GM21723 (cell line): ENCODE measurements around the gene NUP153.

Experiments used
- ATAC-seq: cut with Tn5 transposase; IDR thresholded peaks from one replicate; pipeline ENCODE4 v1.9.1; 2021; ENCODE audit warnings: mild to moderate bottlenecking, moderate library complexity; ENCODE audit not compliant: unreplicated experiment

NUP153 gene

GRCh38 chr6:17666646-17667045, 40.1 kb downstream of the NUP153 start:
- ATAC-seq, result no peak

- no peak for ATAC-seq
Measured at GRCh38 chr6:17665132-17665531, 41.6 kb downstream of the NUP153 start.

GRCh38 chr6:17663226-17663625, 43.5 kb downstream of the NUP153 start:
- ATAC-seq, result no peak

GRCh38 chr6:17662585-17662984, 44.1 kb downstream of the NUP153 start:
- no peak for ATAC-seq

GRCh38 chr6:17656644-17657043, 50.1 kb downstream of the NUP153 start:
- no peak for ATAC-seq

GRCh38 chr6:17656092-17656491, 50.6 kb downstream of the NUP153 start:
- no peak for ATAC-seq

GRCh38 chr6:17653198-17653882, 53.4 kb downstream of the NUP153 start:
- no peak for ATAC-seq

- ATAC-seq, result no peak
Measured at GRCh38 chr6:17650656-17651309, 55.9 kb downstream of the NUP153 start.

GRCh38 chr6:17648745-17649144, 58.0 kb downstream of the NUP153 start:
- no peak for ATAC-seq

- no peak for ATAC-seq
Measured at GRCh38 chr6:17640477-17640917, 66.2 kb downstream of the NUP153 start.

GRCh38 chr6:17638212-17638715, 68.5 kb downstream of the NUP153 start:
- no peak for ATAC-seq

GRCh38 chr6:17635568-17635967, 71.2 kb downstream of the NUP153 start:
- no peak for ATAC-seq

- no peak for ATAC-seq
Measured at GRCh38 chr6:17633465-17634188, 73.1 kb downstream of the NUP153 start.

- no peak for ATAC-seq
Measured at GRCh38 chr6:17632934-17633333, 73.8 kb downstream of the NUP153 start.

GRCh38 chr6:17630511-17631073, 76.1 kb downstream of the NUP153 start:
- ATAC-seq, result no peak

GRCh38 chr6:17629824-17630510, 76.8 kb downstream of the NUP153 start:
- no peak for ATAC-seq

- ATAC-seq, result peak; percentile 59
Measured at GRCh38 chr6:17628873-17629272, 77.9 kb downstream of the NUP153 start.

GRCh38 chr6:17624396-17624795, 82.3 kb downstream of the NUP153 start:
- ATAC-seq, result no peak

GRCh38 chr6:17622144-17622543, 84.6 kb downstream of the NUP153 start:
- ATAC-seq, result no peak

- ATAC-seq, result peak; percentile 79
Measured at GRCh38 chr6:17621003-17621402, 85.7 kb downstream of the NUP153 start.

- ATAC-seq, result no peak
Measured at GRCh38 chr6:17615794-17616193, 90.9 kb downstream of the NUP153 start.
